ENCODE measurements around the gene UMAD1.

DNA sequence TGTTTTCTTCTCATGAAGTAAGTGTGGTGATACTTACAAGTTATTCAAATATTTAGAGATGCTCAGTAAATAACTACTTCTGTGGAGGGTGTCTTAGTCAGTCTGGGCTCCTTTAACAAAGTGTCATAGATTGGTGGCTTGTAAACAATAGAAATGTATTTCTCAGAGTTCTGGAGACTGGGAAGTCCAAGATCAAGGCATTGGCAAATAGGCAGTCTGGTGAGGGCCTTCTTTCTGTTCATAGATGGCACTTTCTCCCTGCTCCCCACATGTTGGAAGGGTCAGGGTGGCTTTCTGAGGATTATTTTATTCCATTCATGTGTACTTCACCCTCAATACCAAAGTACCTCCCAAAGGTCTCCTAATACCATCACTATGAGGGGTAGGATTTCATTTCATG, 59.4 kb downstream of the UMAD1 start:
- TF ChIP-seq, protein P1, sequence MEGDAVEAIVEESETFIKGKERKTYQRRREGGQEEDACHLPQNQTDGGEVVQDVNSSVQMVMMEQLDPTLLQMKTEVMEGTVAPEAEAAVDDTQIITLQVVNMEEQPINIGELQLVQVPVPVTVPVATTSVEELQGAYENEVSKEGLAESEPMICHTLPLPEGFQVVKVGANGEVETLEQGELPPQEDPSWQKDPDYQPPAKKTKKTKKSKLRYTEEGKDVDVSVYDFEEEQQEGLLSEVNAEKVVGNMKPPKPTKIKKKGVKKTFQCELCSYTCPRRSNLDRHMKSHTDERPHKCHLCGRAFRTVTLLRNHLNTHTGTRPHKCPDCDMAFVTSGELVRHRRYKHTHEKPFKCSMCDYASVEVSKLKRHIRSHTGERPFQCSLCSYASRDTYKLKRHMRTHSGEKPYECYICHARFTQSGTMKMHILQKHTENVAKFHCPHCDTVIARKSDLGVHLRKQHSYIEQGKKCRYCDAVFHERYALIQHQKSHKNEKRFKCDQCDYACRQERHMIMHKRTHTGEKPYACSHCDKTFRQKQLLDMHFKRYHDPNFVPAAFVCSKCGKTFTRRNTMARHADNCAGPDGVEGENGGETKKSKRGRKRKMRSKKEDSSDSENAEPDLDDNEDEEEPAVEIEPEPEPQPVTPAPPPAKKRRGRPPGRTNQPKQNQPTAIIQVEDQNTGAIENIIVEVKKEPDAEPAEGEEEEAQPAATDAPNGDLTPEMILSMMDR (IDR thresholded peaks at IDR 0.05): no peak
- TF ChIP-seq POLR2A (IDR thresholded peaks at IDR 0.05; ENCODE audit: low read depth): no peak
